ENCODE measurements around the gene GDF7.

GDF7 gene

DNA sequence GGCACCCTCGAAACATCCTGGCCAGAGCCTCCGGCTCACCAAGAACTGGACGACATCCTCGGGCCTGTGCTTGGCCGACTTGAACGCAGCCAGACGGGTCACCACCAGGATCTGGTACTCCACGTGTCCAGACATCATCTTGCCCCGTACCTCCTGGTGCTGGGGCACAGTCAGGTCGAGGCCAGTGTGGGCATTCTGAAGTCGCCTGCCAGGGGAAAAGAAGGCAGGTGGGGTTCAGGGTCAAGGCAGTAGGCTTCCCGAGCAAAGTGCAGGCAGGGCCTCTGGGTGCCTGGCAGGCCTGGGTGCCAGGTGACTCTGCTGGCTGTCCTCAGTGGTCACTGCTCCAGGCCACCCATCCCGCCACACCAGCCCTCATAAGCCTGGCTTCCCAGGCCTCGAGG lies 21.6 kb upstream of the GDF7 start:
- DNase-seq (ENCODE audit: low read depth): no peak

GRCh38 chr2:20645761-20646160 lies 21.2 kb upstream of the GDF7 start:
- no peak for DNase-seq (ENCODE audit: low read depth)

- no peak for DNase-seq (ENCODE audit: low read depth)
Measured at GRCh38 chr2:20646446-20646845, 20.5 kb upstream of the GDF7 start.

GRCh38 chr2:20647211-20647610 lies 19.7 kb upstream of the GDF7 start:
- no peak for DNase-seq (ENCODE audit: low read depth)

- DNase-seq (ENCODE audit: low read depth): no peak
Measured at GRCh38 chr2:20647738-20648137, 19.2 kb upstream of the GDF7 start.

- no peak for DNase-seq (ENCODE audit: low read depth)
Measured at GRCh38 chr2:20648206-20648605, 18.7 kb upstream of the GDF7 start.

DNA sequence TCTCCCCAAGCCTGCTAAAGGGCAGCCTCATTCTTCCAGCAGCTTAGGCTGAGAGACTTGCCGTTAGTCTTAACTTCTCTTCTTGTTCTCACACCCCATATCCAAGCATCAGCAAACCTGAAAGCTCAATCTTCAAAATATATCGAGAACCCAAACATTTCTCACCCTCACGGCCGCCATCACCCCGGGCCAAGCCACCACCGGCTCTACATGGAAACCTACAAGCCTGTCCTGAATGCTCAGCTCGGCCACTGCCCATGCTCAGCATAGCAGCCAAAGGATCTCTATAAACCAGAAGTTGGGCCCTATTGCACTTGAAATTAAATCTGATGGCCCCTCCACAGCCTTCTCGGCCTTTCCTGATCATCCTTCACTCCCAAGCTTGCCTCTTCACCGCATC lies 18.1 kb upstream of the GDF7 start:
- no peak for DNase-seq (ENCODE audit: low read depth)

DNA sequence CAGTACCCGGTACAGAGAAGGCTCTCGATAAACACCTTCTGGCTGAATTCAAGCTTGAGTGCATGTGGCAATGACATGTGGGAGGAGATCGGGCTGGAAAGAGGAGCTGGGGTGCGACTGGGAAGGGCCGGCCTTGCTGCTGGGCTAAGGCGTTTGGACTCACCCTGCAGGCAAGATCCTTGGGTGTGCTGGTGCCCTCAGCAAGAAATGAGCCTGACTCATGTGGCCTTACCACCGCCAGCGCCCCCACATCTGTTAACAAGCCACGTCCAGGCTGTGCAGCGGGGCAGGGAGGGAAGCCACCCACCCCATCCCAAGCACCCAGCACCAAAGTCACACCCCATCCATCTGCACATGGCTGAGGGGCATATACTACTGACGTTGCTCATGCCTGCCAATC lies 17.4 kb upstream of the GDF7 start:
- no peak for DNase-seq (ENCODE audit: low read depth)

- no peak for DNase-seq (ENCODE audit: low read depth)
Measured at GRCh38 chr2:20649976-20650375, 17.0 kb upstream of the GDF7 start.

- DNase-seq (ENCODE audit: low read depth): no peak
Measured at GRCh38 chr2:20650393-20650876, 16.5 kb upstream of the GDF7 start.

GRCh38 chr2:20650877-20651730 lies 15.8 kb upstream of the GDF7 start, which contains the start of gene HS1BP3:
Gene HS1BP3 (minus strand): TSS chr2:20651098. CDS start chr2:20651063, 35 bp downstream.
- DNase-seq (ENCODE audit: low read depth): peak; percentile 92

DNA sequence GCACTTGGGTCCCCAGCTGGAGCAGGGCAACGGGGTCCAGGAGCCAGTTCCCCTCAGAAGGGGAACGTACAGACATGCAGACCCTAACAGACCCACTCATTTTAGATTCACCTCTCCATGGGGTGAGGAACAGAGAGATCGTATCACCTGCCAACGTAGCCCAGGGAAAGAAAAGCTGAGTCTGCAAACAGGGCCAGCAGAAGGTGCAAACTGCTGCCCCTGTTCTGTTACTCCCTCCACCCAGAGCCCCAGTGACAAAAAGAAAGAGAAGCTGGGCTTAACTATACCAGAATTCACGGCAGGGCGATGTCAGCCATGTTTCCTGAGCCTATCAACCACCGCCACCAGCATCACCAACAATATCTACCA lies 15.2 kb upstream of the GDF7 start:
- DNase-seq (ENCODE audit: low read depth): no peak

GRCh38 chr2:20652141-20652540 lies 14.8 kb upstream of the GDF7 start:
- no peak for DNase-seq (ENCODE audit: low read depth)

GRCh38 chr2:20652673-20653575 lies 14.0 kb upstream of the GDF7 start:
- DNase-seq (ENCODE audit: low read depth): no peak

GRCh38 chr2:20653695-20654534 lies 13.0 kb upstream of the GDF7 start:
- no peak for DNase-seq (ENCODE audit: low read depth)

GRCh38 chr2:20654535-20654813 lies 12.5 kb upstream of the GDF7 start:
- no peak for DNase-seq (ENCODE audit: low read depth)

DNA sequence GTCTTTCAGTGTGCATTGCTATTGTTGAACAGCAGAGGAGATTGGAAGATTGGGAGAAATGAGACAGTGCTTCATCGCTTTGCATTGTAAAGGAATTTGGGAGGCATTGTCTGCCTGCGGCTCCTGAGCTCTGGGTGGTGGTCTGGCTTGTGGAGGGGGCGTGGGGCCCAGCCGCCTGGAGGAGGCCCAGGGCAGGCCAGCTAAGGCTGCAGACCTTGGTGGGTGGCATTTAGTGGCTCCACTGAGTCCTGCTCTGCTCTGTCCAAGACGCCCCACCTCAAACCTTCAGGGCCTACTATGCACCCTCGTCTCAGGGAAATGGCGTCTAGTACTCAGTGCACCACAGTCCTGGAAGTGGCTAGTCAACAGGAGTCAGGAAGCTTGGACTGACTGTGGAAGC lies 10.4 kb upstream of the GDF7 start:
- DNase-seq (ENCODE audit: low read depth): no peak

DNA sequence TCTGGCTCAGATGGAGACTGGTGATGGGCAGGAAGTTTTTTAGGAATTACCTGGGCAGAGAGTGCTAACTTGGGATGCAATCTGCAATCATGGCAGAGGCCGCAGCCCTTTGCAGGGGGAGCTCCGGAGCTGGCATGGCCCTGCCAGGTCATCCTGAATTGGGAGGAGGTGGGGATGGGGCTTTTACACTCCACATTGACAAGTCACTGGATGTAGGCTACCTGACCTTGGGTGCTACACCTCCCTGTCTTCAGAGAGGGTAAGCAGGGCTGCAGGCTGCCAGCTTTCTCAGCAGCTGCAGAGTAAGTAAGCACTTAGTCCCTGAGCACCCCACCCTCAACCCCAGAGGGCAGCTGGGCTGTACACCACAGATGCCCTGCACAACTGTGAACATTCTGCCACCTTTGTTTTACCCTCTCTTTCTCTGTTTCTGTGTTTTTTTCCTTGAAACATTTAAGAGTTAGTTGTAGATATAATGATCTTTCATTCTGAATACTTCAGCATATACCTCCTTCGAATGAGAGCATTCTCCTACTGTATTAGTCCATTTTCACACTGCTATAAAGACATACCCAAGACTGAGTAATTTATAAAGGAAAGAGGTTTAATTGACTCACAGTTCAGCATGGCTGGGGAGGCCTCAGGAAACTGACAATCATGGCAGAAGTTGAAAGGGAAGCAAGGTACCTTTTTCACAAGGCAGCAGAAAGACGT lies 9.3 kb upstream of the GDF7 start:
- no peak for DNase-seq (ENCODE audit: low read depth)

DNA sequence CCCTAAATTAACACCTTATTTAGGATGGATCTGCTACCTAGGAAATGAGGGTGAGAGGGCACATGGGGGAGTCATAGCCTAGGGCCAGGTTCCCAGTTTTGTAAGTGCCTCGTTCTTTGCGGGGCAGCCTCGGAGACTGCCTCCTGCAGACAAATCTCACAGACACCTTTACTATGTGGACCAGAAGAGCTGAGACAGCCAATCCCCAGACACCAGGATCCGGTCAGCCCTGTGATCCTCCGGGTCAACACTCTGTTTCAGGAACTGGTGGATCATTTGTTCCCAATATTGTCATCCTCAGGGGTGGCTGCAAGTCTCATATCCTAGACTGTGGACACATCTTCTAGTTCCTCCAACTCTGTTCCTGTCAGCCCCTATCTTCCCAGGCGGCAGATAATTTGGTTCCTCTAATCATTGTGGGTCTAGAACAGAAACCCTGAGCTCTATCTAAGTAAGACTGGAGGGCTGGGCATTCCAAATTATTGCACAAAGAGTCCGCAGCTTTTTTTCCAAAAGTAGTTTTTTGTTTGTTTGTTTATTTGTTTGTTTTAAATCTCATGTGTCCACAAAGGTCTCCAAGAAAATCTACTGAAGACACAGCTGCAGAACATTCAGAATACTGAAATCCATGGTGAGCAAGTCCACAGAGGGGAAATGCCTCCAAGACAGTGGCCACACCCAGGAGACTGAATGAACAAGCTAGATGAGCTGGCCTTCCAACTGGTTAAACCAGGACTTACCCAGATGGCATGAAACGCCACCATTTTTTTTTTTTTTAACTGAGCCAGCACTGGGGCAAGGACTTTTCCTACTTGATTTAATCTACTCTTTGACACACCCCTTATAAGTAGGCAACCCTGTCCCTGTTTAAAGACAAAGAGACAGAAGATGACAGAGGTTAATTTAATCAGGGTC lies 6.2 kb upstream of the GDF7 start:
- DNase-seq (ENCODE audit: low read depth): no peak
